Endometrium (tissue), 2 donors: Measurements from ENCODE around the gene LYPLAL1.

Source experiments
- FAIRE-seq: peaks from 2 replicates; lab custom pipeline; 2012; peaks lifted over from hg19 to GRCh38; lab: Jason Lieb, UNC
- donor health status: control.
- donor health status: control.

LYPLAL1 gene

DNA sequence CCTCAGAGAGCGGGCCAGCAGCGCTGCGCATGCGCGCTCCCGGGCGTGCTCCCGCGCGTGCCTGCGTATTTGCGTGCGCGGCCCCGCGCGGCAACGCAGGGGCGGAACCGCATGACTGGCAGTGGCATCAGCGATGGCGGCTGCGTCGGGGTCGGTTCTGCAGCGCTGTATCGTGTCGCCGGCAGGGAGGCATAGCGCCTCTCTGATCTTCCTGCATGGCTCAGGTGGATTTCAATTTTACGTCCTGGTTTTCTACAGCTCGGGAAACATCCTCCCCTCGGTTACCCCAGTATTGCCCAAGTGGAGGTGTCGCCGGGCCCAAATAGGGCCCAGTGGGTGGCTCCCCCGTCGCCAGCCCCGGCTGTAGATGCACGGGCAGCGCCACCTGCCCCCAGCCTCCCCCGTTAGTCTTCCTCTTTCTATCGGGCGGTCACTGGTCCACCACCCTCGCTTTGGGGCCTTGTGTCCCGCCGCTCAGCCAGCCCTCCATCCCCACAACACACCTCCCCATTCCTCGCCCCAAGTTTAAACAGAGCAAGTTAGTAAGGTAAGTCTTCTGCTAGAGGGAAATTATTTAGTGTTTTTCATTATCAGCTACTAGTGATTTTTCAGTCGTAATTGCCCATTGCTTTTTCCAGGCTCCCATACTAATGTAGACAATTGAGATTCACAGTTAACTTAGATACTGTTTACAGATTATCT, at the start of gene LYPLAL1:
Gene LYPLAL1, plus strand, starts transcription at position 121 of the 702 bp plus-strand sequence. Its CDS starts 13 bp downstream, at position 134.
- FAIRE-seq = no peak

DNA sequence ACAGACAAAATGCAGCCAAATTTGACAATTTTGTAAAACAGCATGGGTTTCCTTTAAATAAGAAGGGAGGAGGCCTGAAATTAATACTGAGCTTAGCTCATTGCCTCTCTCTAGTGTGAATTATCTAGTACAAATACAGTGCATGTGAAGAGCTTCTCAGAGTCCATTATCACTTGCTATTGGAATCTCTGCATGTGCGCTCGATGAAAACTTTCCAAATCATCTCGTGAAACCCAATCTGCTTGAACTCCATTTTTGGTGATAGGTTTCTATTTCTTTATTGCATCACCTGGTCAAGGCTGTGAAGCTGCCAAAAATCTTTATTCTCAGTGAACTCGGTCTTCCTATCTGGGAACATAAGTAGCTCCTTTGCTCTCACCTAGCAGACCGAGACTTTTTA, 49.5 kb upstream of the LYPLAL1 start:
- FAIRE-seq = no peak

DNA sequence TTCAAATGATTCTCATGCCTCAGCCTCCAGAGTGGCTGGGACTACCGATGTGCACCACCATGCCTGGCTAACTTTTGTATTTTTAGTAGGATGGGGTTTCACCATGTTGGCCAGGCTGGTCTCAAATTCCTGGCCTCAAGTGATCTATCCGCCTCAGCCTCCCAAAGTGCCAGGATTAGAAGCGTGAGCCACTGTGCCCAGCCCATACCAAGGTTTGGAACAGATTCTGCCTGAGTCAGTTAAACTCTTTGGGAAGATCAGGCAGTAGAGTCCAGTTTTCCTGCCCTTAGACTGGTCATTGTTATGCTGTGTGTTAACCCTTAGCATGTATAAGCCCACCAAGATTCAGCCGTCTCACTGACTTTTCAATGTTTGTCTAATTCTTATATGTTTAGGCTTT, 48.3 kb upstream of the LYPLAL1 start:
- FAIRE-seq = no peak

DNA sequence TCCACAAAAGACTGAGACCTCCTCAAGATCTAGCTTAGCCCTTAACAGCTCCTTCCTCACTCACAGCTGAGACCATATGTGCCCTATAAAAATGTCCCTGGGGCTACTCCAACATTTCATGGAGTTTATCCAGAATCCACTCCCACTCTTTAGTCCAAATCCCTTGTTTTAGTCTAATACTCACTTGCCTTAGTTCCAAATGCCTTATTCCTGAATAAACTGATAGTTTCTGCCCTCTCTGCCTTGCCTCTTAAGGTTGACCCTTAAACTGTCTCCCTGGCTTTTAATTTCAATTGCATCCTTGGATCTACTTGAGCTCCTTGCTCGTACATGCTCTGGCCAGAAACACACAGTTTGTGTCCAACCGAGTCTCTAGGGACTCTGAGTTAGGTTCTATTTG, 47.3 kb upstream of the LYPLAL1 start:
- peak; percentile 78 for FAIRE-seq

DNA sequence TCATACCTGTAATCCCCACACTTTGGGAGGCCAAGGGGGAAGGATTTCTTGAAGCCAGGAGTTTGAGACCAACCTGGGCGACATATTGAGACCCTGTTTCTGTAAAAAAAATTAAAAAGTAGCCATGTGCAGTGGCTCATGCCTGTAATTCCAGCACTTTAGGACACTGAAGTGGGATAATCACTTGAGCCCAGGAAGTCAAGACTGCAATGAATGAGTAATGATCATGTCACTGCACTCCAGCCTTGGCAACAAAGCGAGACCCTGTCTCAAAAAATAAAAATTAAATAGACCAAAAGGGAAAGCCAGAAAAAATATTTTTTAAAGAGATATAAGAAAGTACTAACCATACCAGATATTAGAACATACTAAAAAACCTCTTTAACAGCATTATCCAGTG, 44.7 kb upstream of the LYPLAL1 start:
- FAIRE-seq = no peak

DNA sequence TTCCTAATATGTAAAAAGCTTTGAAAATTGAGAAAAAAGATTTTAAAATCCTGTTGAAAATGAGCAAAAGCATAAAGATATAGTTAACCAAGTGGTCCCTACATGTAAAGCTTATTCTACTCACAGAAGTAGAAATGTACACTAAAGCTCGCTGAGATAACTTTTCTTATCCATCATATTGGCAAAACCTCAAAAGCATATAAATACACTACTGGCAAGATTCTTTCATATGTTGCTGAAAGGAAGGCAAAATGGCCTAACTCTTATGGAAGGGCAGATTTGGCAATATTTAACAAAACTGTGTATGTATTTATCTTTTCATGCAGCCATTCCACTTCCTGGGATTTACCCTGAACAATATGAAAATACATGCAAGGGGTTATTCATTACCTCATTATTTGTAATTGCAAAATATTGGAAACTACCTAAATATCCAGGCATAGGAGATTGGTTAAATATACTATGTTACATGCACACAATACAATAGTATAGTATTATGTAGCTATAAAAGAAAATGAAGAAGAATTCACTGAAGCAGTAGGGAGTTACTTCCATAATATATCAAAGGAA, 43.2 kb upstream of the LYPLAL1 start:
- FAIRE-seq = no peak

DNA sequence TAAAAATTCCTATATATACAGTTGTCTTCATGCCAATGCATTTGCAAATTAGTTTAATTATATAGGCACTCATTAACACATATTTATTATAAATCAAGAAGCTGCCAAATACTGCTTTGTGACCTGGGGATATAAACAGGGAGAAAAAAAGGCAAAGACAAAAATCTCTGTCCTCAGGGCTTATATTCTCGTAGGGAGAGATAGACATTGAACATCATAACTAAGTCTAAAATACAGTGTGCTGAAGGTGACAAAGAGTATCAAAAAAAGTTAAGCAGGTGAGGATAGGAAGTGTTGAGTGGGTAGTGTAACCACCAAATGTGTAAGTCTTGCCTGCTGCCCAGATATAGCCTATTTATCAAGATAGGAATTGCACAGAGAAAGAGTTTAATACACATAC, 40.7 kb upstream of the LYPLAL1 start:
- no peak for FAIRE-seq

DNA sequence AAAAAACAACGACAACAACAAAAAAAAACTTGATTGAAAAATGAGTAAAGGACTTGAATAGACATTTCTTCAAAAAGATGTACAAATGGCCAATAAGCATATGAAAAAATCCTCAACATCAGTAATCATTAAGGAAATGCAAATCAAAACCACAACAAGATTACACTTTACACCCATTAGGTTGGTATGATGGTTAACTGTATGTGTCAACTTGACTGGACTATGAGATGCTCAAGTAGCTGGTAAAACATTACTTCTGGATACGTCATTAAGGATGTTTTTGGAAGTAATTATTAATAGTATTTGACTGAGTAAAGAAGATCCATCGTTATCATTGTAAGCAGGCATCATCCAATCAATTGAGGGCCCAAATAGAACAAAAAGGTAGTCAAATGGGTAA, 34.9 kb upstream of the LYPLAL1 start:
- no peak for FAIRE-seq

DNA sequence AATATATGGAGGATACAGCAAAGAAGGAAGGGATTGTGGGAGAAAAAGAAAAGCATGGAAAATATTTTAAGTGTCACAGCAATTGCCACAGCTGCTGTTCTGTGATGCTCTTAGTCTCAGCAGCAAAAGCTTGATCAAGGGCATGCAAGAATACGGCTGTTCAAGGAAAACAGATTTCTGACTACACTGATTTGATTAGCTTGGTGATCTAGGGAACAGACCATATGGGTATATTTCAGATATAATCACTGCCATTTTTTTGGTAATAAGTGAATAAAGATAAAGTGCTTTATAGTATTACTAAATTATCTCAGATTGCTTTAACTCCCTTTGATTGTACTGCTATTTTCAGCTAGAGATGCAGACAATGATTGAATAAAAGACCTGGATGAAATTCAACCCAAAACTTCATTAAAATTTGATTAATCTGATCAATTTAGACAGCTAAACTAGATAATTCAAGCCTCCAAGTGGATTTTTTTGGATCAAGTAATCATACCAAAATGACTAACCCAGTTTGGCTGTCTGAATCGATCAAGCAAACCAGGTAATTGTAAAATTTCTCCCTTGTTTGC, 33.3 kb upstream of the LYPLAL1 start:
- FAIRE-seq = no peak

DNA sequence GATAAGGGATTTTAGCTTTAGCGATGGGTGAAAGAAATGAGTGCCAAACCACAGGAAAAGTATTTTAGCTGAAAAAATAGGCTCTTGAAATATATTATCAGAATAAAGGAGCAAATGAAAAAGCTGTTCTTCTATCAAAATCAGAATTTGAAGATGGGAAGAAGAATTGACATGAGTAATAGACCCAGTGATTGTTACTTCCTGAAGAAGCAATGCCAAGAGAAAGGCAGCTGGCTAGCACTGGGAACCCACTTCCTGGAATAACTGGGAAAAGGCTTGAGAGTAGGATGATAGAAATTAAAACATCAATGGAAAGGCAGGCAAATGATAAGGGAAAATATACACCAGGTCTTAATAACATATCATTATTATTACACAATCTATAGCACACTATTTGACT, 29.9 kb upstream of the LYPLAL1 start:
- FAIRE-seq = no peak

DNA sequence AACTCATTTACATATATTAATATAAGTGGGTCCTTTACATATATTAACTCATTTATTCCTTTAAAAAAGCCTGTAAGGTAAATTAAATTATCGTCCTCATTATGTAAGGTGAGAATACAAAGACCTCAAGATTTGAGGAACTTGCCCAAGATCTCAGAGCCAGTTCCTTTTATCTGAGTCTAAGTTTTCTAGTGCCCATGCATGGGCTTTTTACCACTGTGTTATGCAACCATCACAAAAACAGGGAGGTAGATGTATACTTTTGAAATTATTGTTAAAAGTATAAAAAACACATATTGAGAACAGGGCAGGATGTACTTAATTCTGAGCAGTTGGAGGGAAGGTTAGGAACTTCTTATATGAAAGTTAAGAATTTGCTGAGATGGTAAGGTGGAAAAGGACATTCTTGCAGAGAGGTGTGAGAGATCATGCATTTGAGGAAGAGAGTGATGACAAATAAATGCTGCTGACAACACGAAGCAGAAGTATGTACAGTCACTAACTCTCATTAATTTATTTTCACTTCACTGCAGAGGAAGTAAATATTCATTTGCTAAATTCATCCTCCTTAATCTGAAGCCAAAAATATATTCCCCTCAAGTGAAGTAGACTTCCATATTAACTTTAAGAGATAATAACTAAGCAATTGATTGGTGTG, 28.9 kb upstream of the LYPLAL1 start:
- no peak for FAIRE-seq

DNA sequence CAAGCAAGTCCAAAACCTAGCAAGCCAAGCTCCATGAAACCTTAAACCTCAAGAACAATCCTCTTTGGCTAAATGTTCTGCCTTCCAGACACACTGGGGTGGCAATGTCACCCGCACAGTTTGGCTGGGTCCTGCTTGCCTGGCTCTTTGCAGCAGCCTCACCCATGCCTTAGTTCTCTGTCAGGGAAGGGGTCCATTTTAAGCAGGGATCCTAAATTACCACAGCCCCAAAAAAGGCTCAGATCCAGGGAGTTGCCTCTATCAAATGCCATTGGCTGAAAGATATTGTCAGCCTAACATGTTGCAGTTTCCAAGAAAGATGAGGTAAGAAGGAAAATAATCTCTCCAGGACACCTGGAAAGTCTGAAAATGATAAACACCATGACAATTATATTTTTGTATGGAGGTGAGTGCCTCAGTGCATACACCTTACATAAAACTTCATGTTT, 26.1 kb upstream of the LYPLAL1 start:
- no peak for FAIRE-seq

DNA sequence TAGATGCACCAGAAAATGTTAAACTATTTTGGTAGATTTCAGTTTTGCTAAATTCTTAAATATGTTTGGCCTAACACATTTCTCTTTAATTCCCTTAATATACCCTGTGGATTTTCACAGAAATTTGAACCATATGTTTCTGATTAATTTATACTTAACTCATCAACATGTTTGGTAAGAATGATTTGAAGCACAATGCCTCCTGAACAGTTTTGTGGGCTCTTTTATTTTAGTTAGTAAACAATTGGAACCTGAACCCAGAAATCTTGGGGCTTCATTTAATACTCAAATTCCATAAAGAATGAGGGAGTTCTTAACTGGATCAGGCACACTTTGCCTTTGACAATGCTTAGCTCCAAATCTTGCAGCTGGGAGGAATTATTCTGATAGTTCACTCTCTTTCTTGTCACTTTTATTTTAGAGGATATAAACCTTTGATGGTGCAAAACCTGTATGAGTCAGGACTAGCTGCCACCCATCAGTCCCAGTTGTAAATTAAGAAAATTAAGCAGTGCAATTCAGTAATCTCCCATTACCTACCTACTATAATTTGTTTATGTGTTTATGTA, 24.6 kb upstream of the LYPLAL1 start:
- FAIRE-seq = peak; percentile 18

DNA sequence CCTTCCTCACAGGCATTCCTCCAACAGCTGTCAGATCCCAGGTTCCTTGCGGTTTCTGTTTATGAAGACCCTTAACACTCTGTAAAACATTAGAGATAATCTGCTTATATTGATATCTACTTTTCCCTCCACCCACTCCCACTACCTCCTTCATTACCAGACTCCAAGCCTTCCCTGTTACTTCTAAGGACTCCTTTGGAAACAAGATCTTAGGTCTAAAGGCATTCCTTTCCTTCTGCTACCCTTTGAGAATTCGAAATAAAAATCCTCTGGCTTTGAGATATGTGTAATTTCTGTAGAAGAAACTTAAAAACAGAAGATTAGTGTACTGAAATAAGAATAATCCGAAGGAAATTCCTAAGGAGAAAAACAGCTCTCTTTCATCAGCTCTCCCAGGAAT, 23.7 kb upstream of the LYPLAL1 start:
- no peak for FAIRE-seq

DNA sequence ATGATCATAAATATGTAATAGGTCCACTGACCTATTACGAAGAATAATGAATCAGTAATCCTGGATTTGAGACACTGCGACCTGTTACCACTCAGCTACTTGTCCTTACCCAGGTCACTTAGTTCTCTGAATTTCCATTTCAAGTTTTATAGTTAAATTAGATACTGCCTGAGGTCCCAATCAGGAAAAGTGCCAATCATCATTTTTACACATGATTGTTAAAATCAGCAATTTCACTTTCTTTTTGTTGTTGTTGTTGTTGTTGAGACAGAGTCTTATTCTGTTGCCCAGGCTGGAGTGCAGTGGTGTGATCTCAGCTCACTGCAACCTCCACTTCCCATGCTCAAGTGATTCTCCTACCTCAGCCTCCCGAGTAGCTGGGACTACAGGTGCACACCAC, 22.8 kb upstream of the LYPLAL1 start:
- FAIRE-seq = no peak

DNA sequence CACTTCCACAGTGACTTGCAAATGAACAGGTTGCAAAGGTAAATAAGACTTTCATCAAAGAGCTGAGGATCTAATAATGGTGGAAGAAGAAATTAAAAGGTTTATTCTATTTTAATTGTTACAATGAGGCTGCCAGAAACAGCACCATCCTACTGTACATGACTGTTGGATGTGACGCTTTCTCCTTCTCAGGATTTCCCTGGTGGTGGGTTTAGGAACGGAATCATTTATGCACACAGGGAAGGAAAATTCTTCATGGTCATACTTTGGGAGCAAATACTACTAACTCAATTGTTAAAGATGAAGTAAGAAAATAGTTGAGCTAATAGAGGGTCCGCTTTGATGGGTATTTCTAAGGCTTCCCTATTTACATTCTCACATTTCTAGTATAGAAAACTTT, 22.2 kb upstream of the LYPLAL1 start:
- no peak for FAIRE-seq

DNA sequence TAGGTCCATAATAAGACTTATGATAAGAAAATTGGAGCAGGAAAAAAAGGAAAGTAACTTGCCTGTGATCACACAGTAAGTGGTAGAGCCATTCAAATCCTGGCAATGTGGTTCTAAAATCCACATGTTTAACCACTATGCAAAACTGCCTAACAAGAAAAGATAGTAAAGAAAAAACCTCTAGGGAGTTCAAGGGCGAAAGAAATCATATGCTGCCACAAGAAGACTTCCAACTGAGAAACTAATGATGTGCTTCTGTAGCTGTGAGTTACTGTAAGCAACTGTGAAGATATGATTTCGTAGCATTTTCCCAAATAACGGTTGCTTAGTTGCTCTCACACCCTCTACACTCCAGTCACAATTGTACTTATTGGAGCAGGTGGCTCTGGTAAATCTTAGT, 20.9 kb upstream of the LYPLAL1 start:
- FAIRE-seq = no peak

DNA sequence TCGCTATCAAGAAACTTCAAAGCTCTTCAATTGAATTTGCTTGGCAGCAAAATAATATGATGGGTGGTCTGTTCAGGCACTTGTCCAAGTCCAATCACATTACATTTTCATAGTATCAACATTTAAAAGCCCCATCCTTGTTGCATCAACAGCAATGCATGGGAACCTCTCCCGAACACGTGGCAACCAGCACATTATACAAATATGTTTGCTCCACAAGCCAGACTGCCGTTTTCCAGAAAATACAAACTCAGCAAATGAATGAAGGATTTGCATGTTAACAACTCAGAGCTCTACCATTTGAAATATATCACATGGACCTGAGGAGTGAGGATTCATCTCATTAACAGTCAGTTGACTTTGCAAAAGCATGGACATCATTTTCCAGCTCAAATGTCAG, 20.0 kb upstream of the LYPLAL1 start:
- no peak for FAIRE-seq

DNA sequence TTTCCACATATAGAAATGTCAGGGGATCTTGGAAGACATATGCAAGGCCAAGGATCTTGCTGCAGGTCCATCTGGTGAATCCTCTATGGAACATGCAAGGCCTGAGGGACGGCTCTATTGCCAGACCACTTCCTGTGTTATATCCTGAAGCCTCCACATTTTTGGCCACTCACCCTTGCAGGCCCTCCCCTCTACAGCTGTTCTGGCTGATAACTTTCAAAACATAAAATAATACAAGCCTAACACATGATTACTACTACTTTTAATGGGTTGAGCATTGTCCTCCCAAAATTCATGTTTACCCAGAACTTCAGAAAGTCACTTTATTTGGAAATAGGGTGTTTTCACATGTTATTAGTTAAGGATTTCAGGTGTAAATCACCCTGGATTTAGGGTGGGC, 18.5 kb upstream of the LYPLAL1 start:
- no peak for FAIRE-seq

DNA sequence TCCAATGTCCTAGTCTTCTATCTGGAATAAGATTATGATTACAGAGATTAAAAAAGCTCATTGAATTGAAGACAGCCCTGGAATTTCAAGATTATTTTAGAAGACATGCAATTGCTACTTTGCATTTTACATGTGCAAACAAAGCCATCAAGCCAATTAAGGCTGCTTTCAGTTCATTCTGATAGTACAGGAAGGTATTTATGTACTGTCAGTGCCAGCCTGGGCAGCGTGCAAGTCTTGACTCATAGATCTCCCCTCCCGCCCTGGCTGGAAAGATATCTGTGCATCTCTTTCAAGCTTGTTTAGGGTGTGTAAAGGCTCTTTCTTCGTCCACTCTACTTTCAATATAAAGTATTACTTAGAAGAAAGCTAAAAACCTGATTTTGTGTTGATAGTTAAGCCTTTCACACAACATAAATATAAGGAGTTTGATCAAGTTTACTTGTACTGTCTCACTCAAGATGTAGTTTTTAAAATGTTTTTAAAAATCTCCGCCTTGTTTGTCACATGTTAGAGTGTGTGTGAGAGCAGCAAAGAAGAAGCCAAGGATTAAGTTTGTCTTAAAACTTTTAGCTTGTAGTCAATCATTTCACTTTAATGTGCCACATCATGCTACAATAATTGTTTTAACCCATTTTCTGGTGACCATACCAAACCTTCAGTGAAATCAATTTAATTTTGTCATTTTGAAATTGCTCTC, 13.6 kb upstream of the LYPLAL1 start:
- no peak for FAIRE-seq

DNA sequence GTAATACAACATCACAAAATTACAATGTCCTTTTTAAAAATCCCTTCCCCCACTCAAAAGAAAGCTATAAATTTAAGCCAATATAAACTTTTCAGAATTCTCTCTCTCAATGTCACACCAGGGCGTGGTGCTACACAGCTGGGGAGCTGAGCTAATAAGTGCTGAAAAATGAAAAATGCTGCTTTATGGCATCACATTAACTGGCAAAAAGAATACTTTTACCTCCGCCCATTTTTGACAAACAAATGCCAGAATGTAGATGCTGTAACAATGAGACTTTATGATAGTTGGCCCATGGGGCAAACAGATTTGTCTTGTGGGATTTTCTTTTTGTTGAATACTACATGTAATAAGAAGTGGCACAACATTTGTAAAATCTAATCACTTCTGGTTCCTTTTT, 12.7 kb upstream of the LYPLAL1 start:
- no peak for FAIRE-seq

DNA sequence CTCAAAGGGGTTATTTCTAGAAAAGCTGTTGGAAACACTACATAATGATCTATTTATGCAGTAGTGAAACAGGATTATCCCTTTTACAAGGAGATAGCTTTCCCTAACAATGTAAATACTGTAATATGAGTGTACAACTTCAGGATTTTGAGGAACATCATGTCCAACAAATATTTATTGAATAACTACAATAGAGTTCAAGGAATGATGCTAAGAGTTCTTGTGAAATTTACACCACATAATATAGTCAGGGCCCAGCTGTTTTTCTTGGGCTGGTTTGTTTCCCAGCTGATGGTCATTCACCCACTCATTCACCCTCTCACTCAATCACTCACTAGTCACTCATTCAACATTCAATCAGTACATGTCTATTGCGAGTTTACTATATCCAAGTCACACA, 12.3 kb upstream of the LYPLAL1 start:
- no peak for FAIRE-seq
